H7 (cell line): ENCODE results near the gene ACTN4. TPM values are rescaled to one million over a fixed set of nuclear protein-coding genes. Genes with fewer than 3 reads are reported as not detected.
A peak's percentile ranks its signal among the peaks of the same experiment; 100 is the strongest.

Experiments used
- DNase-seq: peaks from one replicate; pipeline ENCODE4 v3.0.0; 2012
- H3K27me3 ChIP-seq: 2 replicates; pipeline ENCODE4 v1.6.0; 2011; ENCODE audit warnings: mild to moderate bottlenecking, low read length; ENCODE audit not compliant: control insufficient read depth, insufficient read depth
- H3K36me3 ChIP-seq: replicated peaks from 2 replicates; pipeline ENCODE4 v1.5.1; 2011; ENCODE audit warnings: low read length; ENCODE audit not compliant: control insufficient read depth, insufficient read depth
- H3K4me3 ChIP-seq: 2 replicates; pipeline ENCODE4 v1.5.1; 2011; ENCODE audit warnings: low read depth, mild to moderate bottlenecking, control low read depth, low read length, moderate library complexity; ENCODE audit not compliant: insufficient read depth
- total RNA-seq: library from RNA; depleted of rRNA; stranded (reverse); fragments of >200 nt; shearing (Covaris generic); gene quantifications from 2 replicates; pipeline ENCODE4 v1.2.3, GENCODE V29; 2014

The ACTN4 gene
- total RNA-seq, 1 experiment from 2014 or later = 226 TPM

GRCh38 chr19:38684862-38685665 lies 37.6 kb downstream of the ACTN4 start:
- no peaks in the 10 kb centered on the region; the same call in 1 of the 2 replicates for H3K36me3 ChIP-seq
- no peak for DNase-seq
- H3K4me3 ChIP-seq = no peak overlapping the region
- no peaks in the 10 kb centered on the region for H3K27me3 ChIP-seq

GRCh38 chr19:38685666-38686529 lies 38.4 kb downstream of the ACTN4 start:
- no peaks in the 10 kb centered on the region for H3K27me3 ChIP-seq
- DNase-seq = peak; percentile 58
- H3K4me3 ChIP-seq = no peak overlapping the region
- no peaks in the 10 kb centered on the region; the same call in 1 of the 2 replicates for H3K36me3 ChIP-seq

- peak; percentile 43 for DNase-seq
- Histone ChIP-seq H3K4me3 (no peak overlapping the region), H3K27me3 (no peaks in the 10 kb centered on the region)
Measured at GRCh38 chr19:38686530-38686888, 39.1 kb downstream of the ACTN4 start.

GRCh38 chr19:38687837-38688378 lies 40.5 kb downstream of the ACTN4 start:
- Histone ChIP-seq H3K36me3 (no peaks in the 10 kb centered on the region; the same call in 1 of the 2 replicates), H3K4me3 (no peak overlapping the region)
- DNase-seq = no peak

More at GRCh38 chr19:38686530-38686888, 39.1 kb downstream of the ACTN4 start:
- H3K36me3 ChIP-seq = no peaks in the 10 kb centered on the region; the same call in 1 of the 2 replicates

GRCh38 chr19:38690146-38690545 lies 42.7 kb downstream of the ACTN4 start:
- H3K27me3 ChIP-seq = no peaks in the 10 kb centered on the region
- DNase-seq = no peak
- no peak overlapping the region for H3K4me3 ChIP-seq
- no peaks in the 10 kb centered on the region; the same call in 1 of the 2 replicates for H3K36me3 ChIP-seq

More at GRCh38 chr19:38687837-38688378, 40.5 kb downstream of the ACTN4 start:
- H3K27me3 ChIP-seq = no peaks in the 10 kb centered on the region

- Histone ChIP-seq H3K27me3 (no peaks in the 10 kb centered on the region), H3K4me3 (no peak overlapping the region), H3K36me3 (no peaks in the 10 kb centered on the region; the same call in 1 of the 2 replicates)
- DNase-seq = no peak
Measured at GRCh38 chr19:38690832-38691231, 43.4 kb downstream of the ACTN4 start.

GRCh38 chr19:38691938-38692457 lies 44.5 kb downstream of the ACTN4 start:
- Histone ChIP-seq H3K4me3 (no peak overlapping the region), H3K27me3 (no peaks in the 10 kb centered on the region), H3K36me3 (peaks cover 1% of the 10 kb centered on the region)
- no peak for DNase-seq

GRCh38 chr19:38692458-38693379 lies 45.3 kb downstream of the ACTN4 start:
- no peak overlapping the region for H3K4me3 ChIP-seq
- peaks cover 1% of the 10 kb centered on the region for H3K36me3 ChIP-seq
- peak; percentile 56 for DNase-seq
- no peaks in the 10 kb centered on the region for H3K27me3 ChIP-seq

GRCh38 chr19:38693380-38694223 lies 46.2 kb downstream of the ACTN4 start:
- Histone ChIP-seq H3K4me3 (no peak overlapping the region), H3K27me3 (no peaks in the 10 kb centered on the region), H3K36me3 (peaks cover 1% of the 10 kb centered on the region)
- DNase-seq = peak; percentile 83

- H3K4me3 ChIP-seq = no peak overlapping the region
- DNase-seq = peak; percentile 39
- H3K36me3 ChIP-seq = peaks cover 4% of the 10 kb centered on the region
- no peaks in the 10 kb centered on the region for H3K27me3 ChIP-seq
Measured at GRCh38 chr19:38695317-38695683, 47.9 kb downstream of the ACTN4 start.

GRCh38 chr19:38695832-38696728 lies 48.6 kb downstream of the ACTN4 start:
- peak; percentile 15 for DNase-seq
- Histone ChIP-seq H3K4me3 (no peak overlapping the region), H3K36me3 (peaks cover 11% of the 10 kb centered on the region), H3K27me3 (no peaks in the 10 kb centered on the region)

- no peaks in the 10 kb centered on the region for H3K27me3 ChIP-seq
- peaks cover 17% of the 10 kb centered on the region for H3K36me3 ChIP-seq
- H3K4me3 ChIP-seq = no peak overlapping the region
- DNase-seq = peak; percentile 19
Measured at GRCh38 chr19:38696729-38697055, 49.2 kb downstream of the ACTN4 start.
